GM19351 (cell line): ENCODE data around the gene KCNQ2.

ENCODE experiments used
- ATAC-seq: cut with Tn5 transposase; IDR thresholded peaks from one replicate; pipeline ENCODE4 v1.9.1; 2021; ENCODE audit warnings: mild to moderate bottlenecking, moderate library complexity; ENCODE audit not compliant: unreplicated experiment

KCNQ2 gene

GRCh38 chr20:63374504-63374903, 98.0 kb downstream of the KCNQ2 start:
- ATAC-seq: no peak

GRCh38 chr20:63373996-63374395, 98.5 kb downstream of the KCNQ2 start:
- ATAC-seq: no peak

- ATAC-seq: no peak
These were observed 99.2 kb downstream of the KCNQ2 start for GRCh38 chr20:63372971-63373885.

- no peak for ATAC-seq
These were observed 101.1 kb downstream of the KCNQ2 start for GRCh38 chr20:63371291-63371865.

GRCh38 chr20:63370618-63371187, 101.8 kb downstream of the KCNQ2 start:
- ATAC-seq: no peak

GRCh38 chr20:63369724-63370617, 102.5 kb downstream of the KCNQ2 start:
- ATAC-seq: no peak

GRCh38 chr20:63369024-63369530, 103.4 kb downstream of the KCNQ2 start:
- ATAC-seq: no peak

- ATAC-seq: no peak
These were observed 104.3 kb downstream of the KCNQ2 start for GRCh38 chr20:63368151-63368550.

- ATAC-seq: no peak
These were observed 104.9 kb downstream of the KCNQ2 start for GRCh38 chr20:63367446-63368055.

- no peak for ATAC-seq
These were observed 105.8 kb downstream of the KCNQ2 start for GRCh38 chr20:63366390-63367365.

- ATAC-seq: no peak
These were observed 106.7 kb downstream of the KCNQ2 start for GRCh38 chr20:63365601-63366389.

GRCh38 chr20:63364801-63365585, 107.5 kb downstream of the KCNQ2 start:
- ATAC-seq: no peak

- ATAC-seq: no peak
These were observed 108.4 kb downstream of the KCNQ2 start for GRCh38 chr20:63363981-63364561.

GRCh38 chr20:63363013-63363957, 109.2 kb downstream of the KCNQ2 start:
- ATAC-seq: no peak

GRCh38 chr20:63362436-63363009, 109.9 kb downstream of the KCNQ2 start:
- no peak for ATAC-seq
